WTC11 (cell line): ENCODE measurements around the gene TUBGCP6. TPM values are rescaled to one million over a fixed set of nuclear protein-coding genes. Genes with fewer than 3 reads are reported as not detected.

Experiments
- ATAC-seq: fragments of 200-7000 bp; cut with Tn5 transposase; 2 replicates; pipeline ENCODE4 v1.10.0; 2021; ENCODE audit warnings: mild to moderate bottlenecking, moderate library complexity
- CTCF ChIA-PET: fragments of 300-600 bp; sonication (Branson Sonifier 250); formaldehyde crosslinking; loops from one replicate; lab custom pipeline; 2021; ENCODE audit warnings: antibody characterized with exemption; lab: Charles Lee
- POLR2A ChIA-PET: fragments of 350-600 bp; sonication (Branson Sonifier 250); formaldehyde crosslinking; loops from one replicate; lab custom pipeline; 2021; ENCODE audit warnings: antibody characterized with exemption; lab: Charles Lee
- DNase-seq: peaks from one replicate; pipeline ENCODE4 v3.0.0; 2021; ENCODE audit warnings: low spot score
- H3K27ac Mint-ChIP-seq: 2 replicates; pipeline ENCODE4 v1.8.0; 2021; ENCODE audit warnings: mixed read lengths
- H3K27me3 Mint-ChIP-seq: 2 replicates; pipeline ENCODE4 v1.8.0; 2021; ENCODE audit warnings: low read depth, mild to moderate bottlenecking, moderate library complexity, mixed read lengths
- H3K36me3 Mint-ChIP-seq: 2 replicates; pipeline ENCODE4 v1.8.0; 2021; ENCODE audit warnings: mixed read lengths
- H3K4me1 Mint-ChIP-seq: 2 replicates; pipeline ENCODE4 v1.8.0; 2022; ENCODE audit warnings: mixed read lengths
- H3K4me3 Mint-ChIP-seq: 2 replicates; pipeline ENCODE4 v1.8.0; 2021; ENCODE audit warnings: mild to moderate bottlenecking, moderate library complexity, mixed read lengths
- H3K9me3 Mint-ChIP-seq: 2 replicates; pipeline ENCODE4 v1.8.0; 2021; ENCODE audit warnings: mixed read lengths
- ESRRA ChIP-seq: sonication (generic); formaldehyde crosslinking; IDR thresholded peaks from 2 replicates; pipeline ENCODE4 v1.8.1; 2022; ENCODE audit warnings: mild to moderate bottlenecking, missing genetic modification reagents, borderline replicate concordance
- ETV6 ChIP-seq: sonication (generic); formaldehyde crosslinking; IDR thresholded peaks from 2 replicates; pipeline ENCODE4 v1.8.1; 2022; ENCODE audit warnings: mild to moderate bottlenecking, missing genetic modification reagents
- FOXP1 ChIP-seq: sonication (generic); formaldehyde crosslinking; IDR thresholded peaks from 2 replicates; pipeline ENCODE4 v1.8.0; 2022; ENCODE audit warnings: missing genetic modification reagents, mild to moderate bottlenecking, moderate library complexity, borderline replicate concordance
- HMGA2 ChIP-seq: fragments of 250-450 bp; sonication (Bioruptor Pico); IDR thresholded peaks from 2 replicates; pipeline ENCODE4 v1.4.0; 2021; ENCODE audit warnings: mild to moderate bottlenecking, moderate library complexity
- MXD4 ChIP-seq: fragments of 250-450 bp; sonication (Bioruptor Pico); IDR thresholded peaks from 2 replicates; pipeline ENCODE4 v1.8.0; 2021; ENCODE audit warnings: mild to moderate bottlenecking, moderate library complexity, borderline replicate concordance
- NR1H2 ChIP-seq: sonication (generic); formaldehyde crosslinking; IDR thresholded peaks from 2 replicates; pipeline ENCODE4 v1.9.0; 2021; ENCODE audit warnings: mild to moderate bottlenecking, moderate library complexity, missing genetic modification reagents
- PRRX2 ChIP-seq: fragments of 250-450 bp; sonication (Bioruptor Pico); IDR thresholded peaks from 2 replicates; pipeline ENCODE4 v1.8.0; 2021; ENCODE audit warnings: mild to moderate bottlenecking
- SMAD3 ChIP-seq: sonication (generic); formaldehyde crosslinking; IDR thresholded peaks from 2 replicates; pipeline ENCODE4 v1.8.0; 2022; ENCODE audit warnings: missing genetic modification reagents, mild to moderate bottlenecking, borderline replicate concordance
- SMAD4 ChIP-seq: sonication (generic); formaldehyde crosslinking; IDR thresholded peaks from 2 replicates; pipeline ENCODE4 v1.8.0; 2022; ENCODE audit warnings: mild to moderate bottlenecking, missing genetic modification reagents
- TP53 ChIP-seq: sonication (generic); formaldehyde crosslinking; IDR thresholded peaks from 2 replicates; pipeline ENCODE4 v1.8.1; 2023; ENCODE audit warnings: mild to moderate bottlenecking, missing genetic modification reagents
- ZNF121 ChIP-seq: sonication (generic); formaldehyde crosslinking; IDR thresholded peaks from 2 replicates; pipeline ENCODE4 v1.8.0; 2023; ENCODE audit warnings: missing genetic modification reagents
- ZNF232 ChIP-seq: sonication (generic); formaldehyde crosslinking; IDR thresholded peaks from 2 replicates; pipeline ENCODE4 v1.8.0; 2022; ENCODE audit warnings: mild to moderate bottlenecking, missing genetic modification reagents
- ZNF263 ChIP-seq: sonication (generic); formaldehyde crosslinking; IDR thresholded peaks from 2 replicates; pipeline ENCODE4 v1.8.1; 2022; ENCODE audit warnings: low read depth, mild to moderate bottlenecking, moderate library complexity, missing genetic modification reagents
- ZNF423 ChIP-seq: fragments of 250-450 bp; sonication (Bioruptor Pico); IDR thresholded peaks from 2 replicates; pipeline ENCODE4 v2.1.2; 2022; ENCODE audit warnings: mild to moderate bottlenecking, moderate library complexity
- total RNA-seq: library from RNA; stranded (reverse); gene quantifications from 3 replicates; pipeline ENCODE4 v1.2.3, GENCODE V29; 2021
- TF ChIP-seq, protein P1 (sequence below): sonication (generic); formaldehyde crosslinking; conservative IDR thresholded peaks from 2 replicates; pipeline ENCODE4 v1.8.1; 2023; ENCODE audit warnings: mild to moderate bottlenecking, low read depth, missing genetic modification reagents, moderate library complexity
- TF ChIP-seq, protein P2 (sequence below): sonication (generic); formaldehyde crosslinking; IDR thresholded peaks from 2 replicates; pipeline ENCODE4 v1.8.1; 2023; ENCODE audit warnings: mild to moderate bottlenecking, missing genetic modification reagents, moderate library complexity
- TF ChIP-seq, protein P3 (sequence below): sonication (generic); formaldehyde crosslinking; IDR thresholded peaks from 2 replicates; pipeline ENCODE4 v1.8.1; 2023; ENCODE audit warnings: mild to moderate bottlenecking, missing genetic modification reagents, moderate library complexity
- TF ChIP-seq, protein P4 (sequence below): sonication (generic); formaldehyde crosslinking; IDR thresholded peaks from 2 replicates; pipeline ENCODE4 v1.8.0; 2023; ENCODE audit warnings: mild to moderate bottlenecking, missing genetic modification reagents
- TF ChIP-seq, protein P5 (sequence below): fragments of 250-450 bp; sonication (Bioruptor Pico); conservative IDR thresholded peaks from 2 replicates; pipeline ENCODE4 v1.9.0; 2021; ENCODE audit warnings: mild to moderate bottlenecking

TUBGCP6 gene
- total RNA-seq, 1 experiment from 2014 or later = 45.4 TPM

DNA sequence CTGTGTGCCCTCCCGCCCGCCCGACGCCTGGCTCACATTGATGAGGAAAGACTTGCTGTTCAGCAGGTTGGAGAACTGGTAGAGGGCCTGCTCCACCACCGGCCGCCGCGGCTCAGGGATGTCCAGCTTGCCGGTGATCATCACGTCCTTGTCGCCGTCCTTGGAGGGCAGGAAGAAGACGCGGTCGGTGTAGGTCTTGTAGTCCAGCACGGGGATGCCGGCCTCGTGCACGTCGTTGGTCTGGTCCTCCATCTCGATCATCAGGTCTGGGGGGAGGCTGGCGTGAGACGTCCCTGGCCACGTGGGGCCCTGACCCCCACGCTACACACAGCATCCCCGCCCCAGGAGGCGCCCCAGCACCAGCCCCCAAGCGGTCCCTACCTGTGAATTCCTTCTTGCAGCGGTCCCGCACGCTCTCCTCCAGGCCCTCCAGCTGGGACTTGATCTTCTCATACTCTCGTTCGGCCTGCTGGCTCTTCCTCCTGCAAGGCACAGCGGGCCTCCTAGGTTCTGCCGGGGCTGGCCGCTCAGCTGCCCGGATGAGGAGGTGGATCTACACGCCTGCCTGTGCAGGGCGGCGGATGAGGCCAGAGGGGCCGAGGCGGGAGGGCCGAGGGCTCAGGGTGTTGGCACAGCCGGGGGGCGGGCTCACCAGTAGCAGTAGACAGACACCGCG lies 36.0 kb upstream of the TUBGCP6 start:
- Mint-ChIP-seq H3K36me3 (peaks cover 40% of the 10 kb centered on the region), H3K27ac (no peak overlapping the region), H3K4me1 (no peaks in the 10 kb centered on the region), H3K9me3 (no peaks in the 10 kb centered on the region), H3K27me3 (no peaks in the 10 kb centered on the region), H3K4me3 (no peak overlapping the region)
- DNase-seq (no peak), ATAC-seq (no peak)
- ChIA-PET POLR2A (no interaction called here), CTCF (no interaction called here)
- TF ChIP-seq TP53 (CRISPR knock-in tag) = no peak
- TF ChIP-seq ZNF121 = no peak
- TF ChIP-seq, protein P1, sequence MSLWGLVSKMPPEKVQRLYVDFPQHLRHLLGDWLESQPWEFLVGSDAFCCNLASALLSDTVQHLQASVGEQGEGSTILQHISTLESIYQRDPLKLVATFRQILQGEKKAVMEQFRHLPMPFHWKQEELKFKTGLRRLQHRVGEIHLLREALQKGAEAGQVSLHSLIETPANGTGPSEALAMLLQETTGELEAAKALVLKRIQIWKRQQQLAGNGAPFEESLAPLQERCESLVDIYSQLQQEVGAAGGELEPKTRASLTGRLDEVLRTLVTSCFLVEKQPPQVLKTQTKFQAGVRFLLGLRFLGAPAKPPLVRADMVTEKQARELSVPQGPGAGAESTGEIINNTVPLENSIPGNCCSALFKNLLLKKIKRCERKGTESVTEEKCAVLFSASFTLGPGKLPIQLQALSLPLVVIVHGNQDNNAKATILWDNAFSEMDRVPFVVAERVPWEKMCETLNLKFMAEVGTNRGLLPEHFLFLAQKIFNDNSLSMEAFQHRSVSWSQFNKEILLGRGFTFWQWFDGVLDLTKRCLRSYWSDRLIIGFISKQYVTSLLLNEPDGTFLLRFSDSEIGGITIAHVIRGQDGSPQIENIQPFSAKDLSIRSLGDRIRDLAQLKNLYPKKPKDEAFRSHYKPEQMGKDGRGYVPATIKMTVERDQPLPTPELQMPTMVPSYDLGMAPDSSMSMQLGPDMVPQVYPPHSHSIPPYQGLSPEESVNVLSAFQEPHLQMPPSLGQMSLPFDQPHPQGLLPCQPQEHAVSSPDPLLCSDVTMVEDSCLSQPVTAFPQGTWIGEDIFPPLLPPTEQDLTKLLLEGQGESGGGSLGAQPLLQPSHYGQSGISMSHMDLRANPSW (CRISPR knock-in tag) = no peak
- TF ChIP-seq ETV6 (CRISPR knock-in tag) = no peak
- TF ChIP-seq, protein P2, sequence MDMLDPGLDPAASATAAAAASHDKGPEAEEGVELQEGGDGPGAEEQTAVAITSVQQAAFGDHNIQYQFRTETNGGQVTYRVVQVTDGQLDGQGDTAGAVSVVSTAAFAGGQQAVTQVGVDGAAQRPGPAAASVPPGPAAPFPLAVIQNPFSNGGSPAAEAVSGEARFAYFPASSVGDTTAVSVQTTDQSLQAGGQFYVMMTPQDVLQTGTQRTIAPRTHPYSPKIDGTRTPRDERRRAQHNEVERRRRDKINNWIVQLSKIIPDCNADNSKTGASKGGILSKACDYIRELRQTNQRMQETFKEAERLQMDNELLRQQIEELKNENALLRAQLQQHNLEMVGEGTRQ (CRISPR knock-in tag) = no peak
- TF ChIP-seq ZNF232 (CRISPR knock-in tag) = no peak

DNA sequence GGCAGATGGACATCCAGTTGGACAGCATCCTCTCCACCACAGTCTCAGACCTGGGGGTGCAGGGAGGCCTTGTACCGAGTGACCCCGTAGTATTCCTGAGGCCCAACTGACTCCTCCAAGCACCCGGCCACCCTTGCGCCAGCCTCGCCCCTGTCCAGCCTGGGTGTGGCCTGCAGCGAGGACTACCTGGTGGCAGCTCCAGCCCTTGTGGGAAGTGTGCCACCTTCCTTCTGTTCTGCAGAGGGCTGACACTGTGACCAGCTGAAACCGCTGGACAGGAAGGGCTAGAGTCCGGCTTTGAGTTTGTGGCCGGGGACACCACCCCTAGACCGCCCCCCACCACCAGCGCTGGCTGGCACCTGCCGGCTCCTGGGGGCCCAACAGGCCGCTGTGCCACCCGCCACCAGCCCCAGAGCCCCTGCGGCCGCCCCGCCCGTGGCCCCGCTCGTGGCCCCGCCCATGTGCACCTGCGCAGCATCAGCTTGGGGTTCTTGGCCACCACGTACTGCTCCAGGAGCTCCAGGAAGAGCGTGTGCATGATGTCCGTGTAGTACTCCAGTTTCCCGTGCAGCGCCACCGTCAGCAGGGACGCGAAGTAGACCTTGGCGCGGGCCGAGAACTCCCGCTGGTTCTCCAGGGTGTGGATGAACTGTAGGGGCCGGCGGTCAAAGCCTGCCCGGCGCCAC lies 35.3 kb upstream of the TUBGCP6 start:
- Mint-ChIP-seq H3K27ac (no peak overlapping the region), H3K27me3 (no peaks in the 10 kb centered on the region)
- TF ChIP-seq SMAD4 (no peak), ETV6 (CRISPR knock-in tag) (no peak), HMGA2 (no peak), PRRX2 (CRISPR knock-in tag) (no peak), TP53 (CRISPR knock-in tag) (no peak), ESRRA (CRISPR knock-in tag) (no peak), MXD4 (no peak), FOXP1 (CRISPR knock-in tag) (no peak), ZNF263 (CRISPR knock-in tag) (no peak), NR1H2 (no peak), SMAD3 (CRISPR knock-in tag) (no peak), ZNF423 (CRISPR knock-in tag) (no peak)
- TF ChIP-seq, protein P3, sequence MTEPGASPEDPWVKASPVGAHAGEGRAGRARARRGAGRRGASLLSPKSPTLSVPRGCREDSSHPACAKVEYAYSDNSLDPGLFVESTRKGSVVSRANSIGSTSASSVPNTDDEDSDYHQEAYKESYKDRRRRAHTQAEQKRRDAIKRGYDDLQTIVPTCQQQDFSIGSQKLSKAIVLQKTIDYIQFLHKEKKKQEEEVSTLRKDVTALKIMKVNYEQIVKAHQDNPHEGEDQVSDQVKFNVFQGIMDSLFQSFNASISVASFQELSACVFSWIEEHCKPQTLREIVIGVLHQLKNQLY (CRISPR knock-in tag) = no peak
- TF ChIP-seq, protein P4, sequence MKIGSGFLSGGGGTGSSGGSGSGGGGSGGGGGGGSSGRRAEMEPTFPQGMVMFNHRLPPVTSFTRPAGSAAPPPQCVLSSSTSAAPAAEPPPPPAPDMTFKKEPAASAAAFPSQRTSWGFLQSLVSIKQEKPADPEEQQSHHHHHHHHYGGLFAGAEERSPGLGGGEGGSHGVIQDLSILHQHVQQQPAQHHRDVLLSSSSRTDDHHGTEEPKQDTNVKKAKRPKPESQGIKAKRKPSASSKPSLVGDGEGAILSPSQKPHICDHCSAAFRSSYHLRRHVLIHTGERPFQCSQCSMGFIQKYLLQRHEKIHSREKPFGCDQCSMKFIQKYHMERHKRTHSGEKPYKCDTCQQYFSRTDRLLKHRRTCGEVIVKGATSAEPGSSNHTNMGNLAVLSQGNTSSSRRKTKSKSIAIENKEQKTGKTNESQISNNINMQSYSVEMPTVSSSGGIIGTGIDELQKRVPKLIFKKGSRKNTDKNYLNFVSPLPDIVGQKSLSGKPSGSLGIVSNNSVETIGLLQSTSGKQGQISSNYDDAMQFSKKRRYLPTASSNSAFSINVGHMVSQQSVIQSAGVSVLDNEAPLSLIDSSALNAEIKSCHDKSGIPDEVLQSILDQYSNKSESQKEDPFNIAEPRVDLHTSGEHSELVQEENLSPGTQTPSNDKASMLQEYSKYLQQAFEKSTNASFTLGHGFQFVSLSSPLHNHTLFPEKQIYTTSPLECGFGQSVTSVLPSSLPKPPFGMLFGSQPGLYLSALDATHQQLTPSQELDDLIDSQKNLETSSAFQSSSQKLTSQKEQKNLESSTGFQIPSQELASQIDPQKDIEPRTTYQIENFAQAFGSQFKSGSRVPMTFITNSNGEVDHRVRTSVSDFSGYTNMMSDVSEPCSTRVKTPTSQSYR (CRISPR knock-in tag) = no peak
- TF ChIP-seq, protein P5, sequence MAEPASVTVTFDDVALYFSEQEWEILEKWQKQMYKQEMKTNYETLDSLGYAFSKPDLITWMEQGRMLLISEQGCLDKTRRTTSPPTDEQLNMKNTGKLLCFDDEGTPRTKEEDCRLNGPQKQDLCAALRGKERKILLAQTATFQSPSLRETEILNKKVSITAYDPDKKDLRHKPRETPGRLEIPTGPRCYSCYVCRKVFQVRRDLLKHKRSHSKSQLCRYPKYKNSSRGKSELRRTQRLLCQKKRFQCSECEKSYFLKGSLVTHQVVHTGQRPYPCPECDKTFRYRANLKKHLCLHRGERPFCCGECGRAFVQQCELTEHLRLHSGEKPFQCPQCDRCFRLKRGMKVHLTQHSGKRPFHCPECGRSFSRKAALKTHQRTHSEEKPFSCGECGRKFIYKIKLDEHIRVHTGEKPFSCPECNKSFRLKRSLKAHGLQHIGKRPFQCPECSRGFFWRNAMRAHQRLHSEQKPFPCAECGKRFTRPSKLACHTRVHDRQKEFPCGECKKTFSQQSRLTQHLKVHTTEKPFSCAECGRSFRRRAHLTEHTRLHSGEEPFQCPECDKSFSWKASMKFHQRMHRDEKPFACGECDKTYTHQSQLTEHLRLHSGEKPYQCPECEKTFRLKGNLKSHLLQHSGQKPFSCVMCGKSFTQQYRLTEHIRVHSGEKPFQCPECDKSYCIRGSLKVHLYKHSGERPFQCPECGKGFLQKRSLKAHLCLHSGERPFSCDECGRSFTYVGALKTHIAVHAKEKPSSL (CRISPR knock-in tag) = no peak
- TF ChIP-seq, all 79 proteins: peak for 0
- Mint-ChIP-seq H3K36me3 (peaks cover 43% of the 10 kb centered on the region), H3K4me3 (no peak overlapping the region), H3K9me3 (no peaks in the 10 kb centered on the region), H3K4me1 (no peaks in the 10 kb centered on the region)
- ATAC-seq (no peak), DNase-seq (no peak)
- CTCF ChIA-PET = no interaction called here
- POLR2A ChIA-PET = no interaction called here
